ENCODE data around the gene ATP10B. TPM values are rescaled to one million over a fixed set of nuclear protein-coding genes. Genes with fewer than 3 reads are reported as not detected.
"Not testable (repeated sequence)": the region's sequence is repeated elsewhere in the genome, so short reads cannot be mapped to it uniquely, and the experiment has no call there.

ATP10B gene
- total RNA-seq, 1 donor from 2014 or later, result 1.3 TPM

- H3K4me3 ChIP-seq (ENCODE audit: low read depth, low read length), result no peak overlapping the region
- DNase-seq (ENCODE audit: low read depth), result no peak
- no peaks in the 10 kb centered on the region for H3K36me3 ChIP-seq (ENCODE audit: control insufficient read depth, insufficient read depth, low read length)
- no peaks in the 10 kb centered on the region for H3K27me3 ChIP-seq (ENCODE audit: control insufficient read depth, insufficient read depth, low read length)
- no peak for TF ChIP-seq CTCF (IDR thresholded peaks at IDR 0.05; ENCODE audit: insufficient read depth, low read length, severe bottlenecking)
- FAIRE-seq, result no peak
Observed at GRCh38 chr5:160727296-160727997, 124.6 kb downstream of the ATP10B start.

DNA sequence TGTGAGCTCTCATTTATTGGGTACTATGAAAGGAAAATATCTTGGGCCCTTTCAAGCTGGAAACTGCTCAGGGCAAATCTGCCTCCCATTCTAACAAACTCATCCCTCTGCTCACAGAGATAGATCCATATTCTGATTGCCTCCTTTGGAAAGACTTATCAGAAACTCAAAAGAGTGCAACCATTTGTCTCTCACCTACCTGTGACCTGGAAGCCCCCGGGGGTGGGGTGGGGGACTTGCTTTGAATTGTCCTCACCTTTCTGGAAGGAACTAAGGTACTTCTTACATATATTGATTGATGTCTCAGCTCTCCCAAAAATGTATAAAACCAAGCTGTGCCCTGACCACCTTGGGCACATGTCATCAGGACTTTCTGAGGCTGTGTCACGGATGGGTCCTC is 125.3 kb downstream of the ATP10B start:
- TF ChIP-seq CTCF (IDR thresholded peaks at IDR 0.05; ENCODE audit: insufficient read depth, low read length, severe bottlenecking), result no peak
- Histone ChIP-seq H3K4me3 (ENCODE audit: low read depth, low read length) (no peak overlapping the region), H3K36me3 (ENCODE audit: control insufficient read depth, insufficient read depth, low read length) (no peaks in the 10 kb centered on the region), H3K27me3 (ENCODE audit: control insufficient read depth, insufficient read depth, low read length) (no peaks in the 10 kb centered on the region)
- FAIRE-seq, result no peak
- DNase-seq (ENCODE audit: low read depth), result no peak

DNA sequence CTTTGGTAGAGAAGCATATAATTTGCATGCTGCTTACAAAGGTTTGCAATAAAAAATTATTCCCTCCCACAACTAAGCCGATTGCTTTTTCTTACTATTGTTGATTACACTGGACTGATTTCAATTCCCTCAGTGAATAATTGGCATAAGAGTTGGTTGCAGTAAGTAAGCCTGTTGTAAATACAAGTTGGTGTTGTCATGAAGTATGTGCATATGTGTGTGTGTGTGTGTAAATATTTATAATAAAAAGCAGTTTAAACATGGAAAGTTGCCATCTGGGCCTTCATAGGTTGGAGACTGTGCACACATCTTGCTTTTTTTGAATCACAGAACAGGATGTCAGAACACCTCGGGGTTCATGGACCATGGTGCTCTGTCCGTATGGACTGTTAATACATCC is 131.2 kb downstream of the ATP10B start:
- Histone ChIP-seq H3K27me3 (ENCODE audit: control insufficient read depth, insufficient read depth, low read length) (no peaks in the 10 kb centered on the region), H3K36me3 (ENCODE audit: control insufficient read depth, insufficient read depth, low read length) (no peaks in the 10 kb centered on the region), H3K4me3 (ENCODE audit: low read depth, low read length) (no peak overlapping the region)
- no peak for TF ChIP-seq CTCF (IDR thresholded peaks at IDR 0.05; ENCODE audit: insufficient read depth, low read length, severe bottlenecking)
- FAIRE-seq (no peak), DNase-seq (ENCODE audit: low read depth) (no peak)

- FAIRE-seq; H3K27me3 ChIP-seq (ENCODE audit: control insufficient read depth, insufficient read depth, low read length); H3K36me3 ChIP-seq (ENCODE audit: control insufficient read depth, insufficient read depth, low read length); H3K4me3 ChIP-seq (ENCODE audit: low read depth, low read length); DNase-seq (ENCODE audit: low read depth): not testable (repeated sequence)
Observed at GRCh38 chr5:160715508-160715907, 136.5 kb downstream of the ATP10B start.

GRCh38 chr5:160703547-160704189 is 148.3 kb downstream of the ATP10B start:
- DNase-seq (ENCODE audit: low read depth) (no peak), FAIRE-seq (no peak)
- TF ChIP-seq CTCF (IDR thresholded peaks at IDR 0.05; ENCODE audit: insufficient read depth, low read length, severe bottlenecking), result no peak
- Histone ChIP-seq H3K36me3 (ENCODE audit: control insufficient read depth, insufficient read depth, low read length) (no peaks in the 10 kb centered on the region), H3K27me3 (ENCODE audit: control insufficient read depth, insufficient read depth, low read length) (no peaks in the 10 kb centered on the region), H3K4me3 (ENCODE audit: low read depth, low read length) (no peak overlapping the region)

GRCh38 chr5:160702934-160703333 is 149.1 kb downstream of the ATP10B start:
- TF ChIP-seq CTCF (IDR thresholded peaks at IDR 0.05; ENCODE audit: insufficient read depth, low read length, severe bottlenecking), result no peak
- no peaks in the 10 kb centered on the region for H3K36me3 ChIP-seq (ENCODE audit: control insufficient read depth, insufficient read depth, low read length)
- H3K27me3 ChIP-seq (ENCODE audit: control insufficient read depth, insufficient read depth, low read length), result no peaks in the 10 kb centered on the region
- DNase-seq (ENCODE audit: low read depth) (no peak), FAIRE-seq (no peak)
- H3K4me3 ChIP-seq (ENCODE audit: low read depth, low read length), result no peak overlapping the region
